Activated naive CD4-positive, alpha-beta T cell treated with anti-CD3 and anti-CD28 coated beads for 36 hours (primary cell): Measurements from ENCODE around the gene PSAT1. TPM values are rescaled to one million over a fixed set of nuclear protein-coding genes. Genes with fewer than 3 reads are reported as not detected.

ENCODE experiments used
- CTCF ChIA-PET: fragments of 350-600 bp; sonication (Branson Sonifier 250); formaldehyde crosslinking; loops from one replicate; lab custom pipeline; 2021; ENCODE audit warnings: antibody characterized with exemption; lab: Charles Lee
- DNase-seq: peaks from one replicate; pipeline ENCODE4 v3.0.0-alpha.2; 2020
- H3K27ac Mint-ChIP-seq: one replicate; pipeline ENCODE4 v1.8.0; 2021; ENCODE audit warnings: mild to moderate bottlenecking, mixed read lengths
- H3K27me3 Mint-ChIP-seq: one replicate; pipeline ENCODE4 v1.8.0; 2021; ENCODE audit warnings: low read depth, mixed read lengths
- H3K36me3 Mint-ChIP-seq: one replicate; pipeline ENCODE4 v1.8.0; 2021; ENCODE audit warnings: low read depth, mixed read lengths
- H3K4me1 Mint-ChIP-seq: one replicate; pipeline ENCODE4 v1.8.0; 2021; ENCODE audit warnings: low read depth, mixed read lengths
- H3K4me3 Mint-ChIP-seq: one replicate; pipeline ENCODE4 v1.8.0; 2021; ENCODE audit warnings: mild to moderate bottlenecking, moderate library complexity, mixed read lengths
- H3K9me3 Mint-ChIP-seq: one replicate; pipeline ENCODE4 v1.8.0; 2021; ENCODE audit warnings: mixed read lengths
- intact Hi-C: fragments of 100-400 bp; cut with micrococcal nuclease; formaldehyde crosslinking; loops from one replicate; pipeline ENCODE4 v1.15.1; 2023
- total RNA-seq, 2 experiments: library from RNA; stranded (reverse); gene quantifications; one replicate each; pipeline ENCODE4 v1.2.3, GENCODE V29; 2021

Gene PSAT1
- total RNA-seq, 2 experiments from 2014 or later = 235 to 240 TPM

DNA sequence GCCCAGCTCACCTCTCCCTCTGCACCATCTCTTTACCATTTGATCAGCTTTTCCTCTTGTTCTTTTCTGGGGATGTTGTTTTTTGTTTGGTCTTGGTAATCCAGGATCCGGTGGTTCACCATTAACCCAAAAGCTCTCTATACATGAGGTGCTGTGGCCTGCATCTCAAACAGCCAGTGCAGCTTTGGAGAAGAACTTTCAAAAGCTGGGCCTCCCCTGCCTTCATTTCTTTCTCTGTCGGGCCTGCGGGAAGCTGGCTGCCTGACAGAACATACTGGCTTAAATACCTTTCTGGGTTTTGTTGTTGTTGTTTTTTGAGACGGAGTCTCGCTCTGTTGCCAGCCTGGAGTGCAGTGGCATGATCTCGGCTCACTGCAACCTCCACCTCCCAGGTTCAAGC, 12.1 kb downstream of the PSAT1 start:
- H3K9me3 Mint-ChIP-seq = no peaks in the 10 kb centered on the region
- H3K27ac Mint-ChIP-seq = no peak overlapping the region
- CTCF ChIA-PET = interaction anchor here (1.2 kb wide), 1 partner anchor 9 kb away, joined by 3 read pairs; no protein-coding TSS in a partner anchor
- no peaks in the 10 kb centered on the region for H3K4me1 Mint-ChIP-seq
- H3K36me3 Mint-ChIP-seq = peaks cover 74% of the 10 kb centered on the region
- no peak for DNase-seq
- no peak overlapping the region for H3K4me3 Mint-ChIP-seq
- intact Hi-C loops = no loop called here
- H3K27me3 Mint-ChIP-seq = no peaks in the 10 kb centered on the region

- CTCF ChIA-PET = no interaction called here
- no peak for DNase-seq
- Mint-ChIP-seq H3K36me3 (peaks cover 72% of the 10 kb centered on the region), H3K27me3 (no peaks in the 10 kb centered on the region), H3K4me1 (peaks cover 3% of the 10 kb centered on the region), H3K27ac (no peak overlapping the region), H3K9me3 (no peaks in the 10 kb centered on the region), H3K4me3 (no peak overlapping the region)
- intact Hi-C loops = no loop called here
Observed at GRCh38 chr9:78311075-78311474, 14.2 kb downstream of the PSAT1 start.

- DNase-seq = no peak
- no peaks in the 10 kb centered on the region for H3K9me3 Mint-ChIP-seq
- H3K4me1 Mint-ChIP-seq = peaks cover 3% of the 10 kb centered on the region
- H3K4me3 Mint-ChIP-seq = no peak overlapping the region
- intact Hi-C loops = no loop called here
- peaks cover 75% of the 10 kb centered on the region for H3K36me3 Mint-ChIP-seq
- no peaks in the 10 kb centered on the region for H3K27me3 Mint-ChIP-seq
- H3K27ac Mint-ChIP-seq = no peak overlapping the region
- CTCF ChIA-PET = no interaction called here
Observed at GRCh38 chr9:78311886-78312524, 15.1 kb downstream of the PSAT1 start.

DNA sequence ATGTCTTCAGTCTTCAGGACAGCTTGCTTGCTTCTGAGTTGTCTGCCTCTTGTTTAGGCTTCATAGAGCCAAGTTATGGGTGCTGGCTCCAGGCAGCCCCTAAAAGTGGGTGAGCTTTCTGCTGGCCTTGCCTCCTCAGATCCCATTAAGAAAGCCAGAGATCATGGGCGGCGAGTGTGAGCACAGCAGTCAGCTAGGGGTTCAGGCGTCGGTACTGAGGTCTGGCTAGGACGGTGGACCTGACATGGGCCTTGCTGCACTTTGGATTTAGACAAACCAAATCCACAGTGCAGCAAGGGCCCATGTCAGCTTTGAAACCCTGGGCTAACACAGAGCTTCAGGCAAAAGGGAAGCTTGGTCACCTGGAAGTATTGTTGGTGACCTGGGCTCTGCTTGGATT, 17.6 kb downstream of the PSAT1 start:
- Mint-ChIP-seq H3K36me3 (peaks cover 80% of the 10 kb centered on the region), H3K4me3 (no peak overlapping the region), H3K4me1 (peaks cover 3% of the 10 kb centered on the region), H3K27me3 (no peaks in the 10 kb centered on the region), H3K9me3 (no peaks in the 10 kb centered on the region), H3K27ac (no peak overlapping the region)
- intact Hi-C loops = no loop called here
- no peak for DNase-seq
- CTCF ChIA-PET = interaction anchor here (0.5 kb wide), 1 partner anchor 22 kb away, joined by 3 read pairs; no protein-coding TSS in a partner anchor

GRCh38 chr9:78314953-78315870, 18.3 kb downstream of the PSAT1 start:
- Mint-ChIP-seq H3K27ac (no peak overlapping the region), H3K4me3 (no peak overlapping the region), H3K36me3 (peaks cover 82% of the 10 kb centered on the region), H3K27me3 (no peaks in the 10 kb centered on the region), H3K9me3 (no peaks in the 10 kb centered on the region), H3K4me1 (peaks cover 3% of the 10 kb centered on the region)
- DNase-seq = no peak
- CTCF ChIA-PET = interaction anchor here (0.5 kb wide), 1 partner anchor 21 kb away, joined by 3 read pairs; no protein-coding TSS in a partner anchor
- intact Hi-C loops = no loop called here

- peaks cover 3% of the 10 kb centered on the region for H3K4me1 Mint-ChIP-seq
- H3K36me3 Mint-ChIP-seq = peaks cover 82% of the 10 kb centered on the region
- DNase-seq = no peak
- no peaks in the 10 kb centered on the region for H3K9me3 Mint-ChIP-seq
- intact Hi-C loops = no loop called here
- CTCF ChIA-PET = no interaction called here
- no peak overlapping the region for H3K4me3 Mint-ChIP-seq
- H3K27me3 Mint-ChIP-seq = no peaks in the 10 kb centered on the region
- no peak overlapping the region for H3K27ac Mint-ChIP-seq
Observed at GRCh38 chr9:78316166-78316892, 19.4 kb downstream of the PSAT1 start.

DNA sequence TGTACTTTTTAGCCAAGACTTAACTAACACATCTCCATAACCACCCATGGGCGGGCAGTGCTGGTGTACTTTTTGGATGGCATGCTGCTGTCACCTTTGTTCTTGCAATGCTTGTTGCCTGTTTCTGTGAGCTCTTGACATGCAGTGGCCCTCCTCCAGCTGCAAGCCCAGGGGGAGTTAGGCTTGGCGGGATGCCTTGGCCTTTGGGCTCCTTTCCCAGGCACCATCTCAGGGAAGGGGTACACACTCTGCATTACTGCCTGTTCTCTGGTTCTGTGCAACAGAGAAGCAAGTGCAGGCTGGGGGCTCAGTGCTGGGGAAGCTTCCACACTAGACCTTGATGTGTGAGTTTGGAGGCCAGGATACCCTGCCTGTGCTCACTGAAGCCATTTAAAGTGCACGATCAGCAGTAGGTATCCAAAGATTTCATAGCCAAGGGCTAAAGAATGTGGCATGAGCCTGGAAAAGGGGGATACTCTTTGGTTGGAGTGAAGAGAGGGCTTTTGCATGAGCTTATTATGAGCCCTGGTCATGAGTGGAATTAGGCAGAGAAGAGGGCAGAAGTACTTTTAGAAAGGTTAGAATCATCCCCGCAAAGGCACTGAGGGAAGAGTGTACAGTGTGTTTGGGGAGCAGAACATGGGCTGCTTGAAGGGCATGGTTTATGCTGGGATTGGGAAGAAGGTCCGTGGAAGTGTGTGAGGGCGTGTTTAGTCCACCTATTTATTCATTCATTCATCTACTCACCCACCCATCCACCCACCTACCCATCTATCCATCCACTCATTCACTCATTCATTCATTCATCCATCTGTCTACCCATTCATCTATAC, 22.5 kb downstream of the PSAT1 start:
- H3K27me3 Mint-ChIP-seq = no peaks in the 10 kb centered on the region
- H3K36me3 Mint-ChIP-seq = peaks cover 81% of the 10 kb centered on the region
- no peak overlapping the region for H3K27ac Mint-ChIP-seq
- peaks cover 3% of the 10 kb centered on the region for H3K4me1 Mint-ChIP-seq
- no peak overlapping the region for H3K4me3 Mint-ChIP-seq
- H3K9me3 Mint-ChIP-seq = no peaks in the 10 kb centered on the region
- intact Hi-C loops = no loop called here
- CTCF ChIA-PET = no interaction called here
- no peak for DNase-seq

- CTCF ChIA-PET = no interaction called here
- Mint-ChIP-seq H3K4me1 (no peaks in the 10 kb centered on the region), H3K27ac (no peak overlapping the region), H3K4me3 (no peak overlapping the region), H3K36me3 (peaks cover 82% of the 10 kb centered on the region), H3K9me3 (no peaks in the 10 kb centered on the region), H3K27me3 (no peaks in the 10 kb centered on the region)
- DNase-seq = no peak
- intact Hi-C loops = no loop called here
Observed at GRCh38 chr9:78320030-78320693, 23.2 kb downstream of the PSAT1 start.

GRCh38 chr9:78320875-78321496, 24.1 kb downstream of the PSAT1 start:
- DNase-seq = no peak
- Mint-ChIP-seq H3K36me3 (peaks cover 84% of the 10 kb centered on the region), H3K9me3 (no peaks in the 10 kb centered on the region), H3K4me1 (no peaks in the 10 kb centered on the region), H3K4me3 (no peak overlapping the region), H3K27ac (no peak overlapping the region), H3K27me3 (no peaks in the 10 kb centered on the region)
- intact Hi-C loops = no loop called here
- CTCF ChIA-PET = no interaction called here

- no peak for DNase-seq
- no peaks in the 10 kb centered on the region for H3K27me3 Mint-ChIP-seq
- no peak overlapping the region for H3K4me3 Mint-ChIP-seq
- H3K4me1 Mint-ChIP-seq = no peaks in the 10 kb centered on the region
- H3K36me3 Mint-ChIP-seq = peaks cover 83% of the 10 kb centered on the region
- no peak overlapping the region for H3K27ac Mint-ChIP-seq
- H3K9me3 Mint-ChIP-seq = no peaks in the 10 kb centered on the region
- CTCF ChIA-PET = no interaction called here
- intact Hi-C loops = no loop called here
Observed at GRCh38 chr9:78321505-78321904, 24.6 kb downstream of the PSAT1 start.

DNA sequence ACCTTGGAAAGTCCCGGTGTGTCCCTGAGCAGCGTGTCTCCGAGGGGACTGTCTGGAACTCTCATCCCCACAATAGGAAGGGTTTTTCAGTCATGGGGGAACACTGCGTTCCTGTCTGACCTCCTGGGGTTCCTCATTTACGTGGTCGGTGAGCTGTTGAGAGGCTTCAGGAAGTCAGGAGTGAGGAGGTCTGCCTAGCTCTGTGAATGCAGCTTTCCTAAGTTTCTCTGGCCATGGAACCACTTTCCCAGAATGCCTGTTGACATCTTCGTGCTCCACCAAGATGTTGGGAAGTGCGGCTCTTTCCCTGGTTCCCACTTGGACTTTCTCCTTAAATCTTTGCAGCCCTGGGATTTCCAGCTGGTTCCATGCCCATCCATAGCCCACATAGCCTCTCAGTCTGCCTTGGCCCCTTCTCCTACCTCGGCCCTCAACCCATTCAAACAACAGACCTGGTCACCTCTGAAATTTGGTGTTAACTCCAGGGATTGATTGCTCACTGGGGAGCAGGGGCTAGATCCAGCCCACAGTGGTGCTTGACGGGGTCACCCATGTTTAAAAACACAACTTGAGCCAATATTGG, 27.2 kb downstream of the PSAT1 start:
- Mint-ChIP-seq H3K27me3 (no peaks in the 10 kb centered on the region), H3K36me3 (peaks cover 76% of the 10 kb centered on the region), H3K9me3 (no peaks in the 10 kb centered on the region), H3K4me3 (no peak overlapping the region), H3K27ac (no peak overlapping the region), H3K4me1 (no peaks in the 10 kb centered on the region)
- CTCF ChIA-PET = no interaction called here
- intact Hi-C loops = no loop called here
- no peak for DNase-seq
